T-helper 1 cell treated with Interleukin-12 subunit alpha and Interleukin-12 subunit beta and Interleukin-4 antibody, amounts not matched to agents 30 μg/mL and 1 μg/mL, for 36 hours (primary cell): ENCODE results near the gene FBN1.

Source experiments
- H3K27ac Mint-ChIP-seq: one replicate; pipeline ENCODE4 v1.8.0; 2021; ENCODE audit warnings: mild to moderate bottlenecking, mixed read lengths
- H3K27me3 Mint-ChIP-seq: one replicate; pipeline ENCODE4 v1.8.0; 2021; ENCODE audit warnings: low read depth, mixed read lengths
- H3K36me3 Mint-ChIP-seq: one replicate; pipeline ENCODE4 v1.8.0; 2021; ENCODE audit warnings: low read depth, mixed read lengths
- H3K4me1 Mint-ChIP-seq: one replicate; pipeline ENCODE4 v1.8.0; 2021; ENCODE audit warnings: low read depth, mixed read lengths
- H3K4me3 Mint-ChIP-seq: one replicate; pipeline ENCODE4 v1.8.0; 2021; ENCODE audit warnings: mild to moderate bottlenecking, moderate library complexity, mixed read lengths
- H3K9me3 Mint-ChIP-seq: one replicate; pipeline ENCODE4 v1.8.0; 2021; ENCODE audit warnings: mixed read lengths

Gene FBN1

DNA sequence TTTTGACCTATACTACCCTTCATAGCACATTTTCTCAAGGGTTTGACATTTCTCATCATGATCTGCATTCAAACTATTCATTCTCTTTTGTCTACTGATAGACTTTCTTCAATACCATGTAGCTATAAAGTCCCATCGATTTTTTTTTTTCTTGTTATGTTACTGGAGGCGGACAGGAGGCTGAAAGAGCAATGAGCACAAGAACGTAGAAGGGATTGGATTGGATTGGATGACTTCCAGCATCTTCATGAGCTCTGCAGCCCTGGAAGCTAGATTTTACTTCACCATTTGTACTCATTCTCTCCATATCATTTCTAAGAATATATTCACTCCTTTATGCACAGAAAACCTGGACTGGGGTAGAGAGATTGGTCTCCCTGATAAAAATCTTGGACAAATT, 271.0 kb downstream of the FBN1 start:
- peaks cover 27% of the 10 kb centered on the region for H3K27me3 Mint-ChIP-seq
- no peak overlapping the region for H3K27ac Mint-ChIP-seq
- no peak overlapping the region for H3K4me3 Mint-ChIP-seq
- H3K36me3 Mint-ChIP-seq = no peaks in the 10 kb centered on the region
- H3K4me1 Mint-ChIP-seq = no peaks in the 10 kb centered on the region
- no peaks in the 10 kb centered on the region for H3K9me3 Mint-ChIP-seq

DNA sequence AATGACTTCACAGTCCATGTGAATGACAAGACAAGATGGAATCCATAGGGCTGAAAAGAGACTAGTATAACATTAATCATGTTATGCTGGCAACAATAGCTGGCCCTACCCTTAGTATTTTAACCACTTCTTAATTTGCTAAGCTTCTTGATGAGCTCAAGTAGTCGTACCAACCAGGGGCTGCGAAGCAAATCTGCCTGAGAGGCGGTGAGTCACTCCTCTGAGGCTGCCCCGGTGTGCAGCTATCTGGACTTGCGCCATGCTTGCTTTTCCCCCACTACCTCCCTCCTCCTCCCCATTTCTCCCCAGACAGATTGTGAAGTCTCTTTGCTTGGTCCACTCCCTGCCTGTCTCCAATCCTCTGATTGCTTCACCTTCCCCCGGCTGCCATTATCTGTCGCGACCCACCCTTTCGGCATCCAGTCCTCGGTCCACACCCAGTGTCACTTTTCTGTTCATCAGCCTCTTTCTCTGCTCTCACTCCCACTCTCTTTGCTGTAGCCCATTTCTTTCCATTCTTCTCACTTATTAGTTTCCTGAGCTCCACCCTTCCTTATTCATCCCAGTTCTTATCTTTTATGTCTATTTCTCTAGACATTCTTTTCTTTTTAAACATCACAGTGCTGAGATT, 271.6 kb downstream of the FBN1 start:
- Mint-ChIP-seq H3K36me3 (no peaks in the 10 kb centered on the region), H3K4me1 (no peaks in the 10 kb centered on the region), H3K27me3 (peaks cover 26% of the 10 kb centered on the region), H3K4me3 (no peak overlapping the region), H3K27ac (no peak overlapping the region), H3K9me3 (no peaks in the 10 kb centered on the region)

DNA sequence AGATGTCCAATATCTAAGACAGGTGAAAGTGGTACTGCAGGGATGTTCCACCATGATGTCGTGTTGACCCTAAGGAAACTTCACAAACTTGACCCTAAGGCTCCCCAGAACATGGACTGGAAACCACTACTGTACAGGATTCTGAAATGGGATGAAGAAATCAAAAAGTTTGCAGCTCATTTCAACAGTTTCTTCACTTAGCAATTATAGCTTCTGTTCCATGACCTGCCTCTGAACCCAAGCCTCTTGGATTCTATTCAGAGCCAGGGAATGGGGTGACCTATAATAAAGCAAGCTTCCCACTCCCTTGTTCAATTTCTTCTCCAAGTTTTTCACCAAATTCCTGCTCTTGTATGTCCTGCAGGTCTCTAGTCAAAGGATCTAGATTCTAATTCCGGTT, 273.5 kb downstream of the FBN1 start:
- no peaks in the 10 kb centered on the region for H3K4me1 Mint-ChIP-seq
- H3K9me3 Mint-ChIP-seq = no peaks in the 10 kb centered on the region
- no peaks in the 10 kb centered on the region for H3K36me3 Mint-ChIP-seq
- H3K4me3 Mint-ChIP-seq = no peak overlapping the region
- H3K27ac Mint-ChIP-seq = no peak overlapping the region
- peaks cover 27% of the 10 kb centered on the region for H3K27me3 Mint-ChIP-seq

DNA sequence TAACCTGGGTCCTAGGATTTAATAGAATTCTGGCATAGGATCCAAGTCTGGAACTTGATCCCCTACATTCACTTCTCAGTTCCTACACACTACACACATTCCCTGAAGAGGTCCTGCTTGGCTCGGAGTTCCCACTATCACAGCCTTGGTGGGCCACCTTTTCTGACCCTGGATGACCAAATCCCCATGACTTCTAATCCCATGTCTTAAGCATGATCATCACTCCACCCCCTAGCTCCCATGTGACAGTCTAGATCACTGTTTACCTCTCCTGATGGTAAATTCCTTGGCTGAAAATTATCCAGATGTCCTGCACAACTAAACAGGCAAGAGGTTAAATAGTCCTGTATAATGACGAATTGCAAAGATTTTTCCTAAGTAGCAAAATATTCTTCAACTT, 274.0 kb downstream of the FBN1 start:
- peaks cover 28% of the 10 kb centered on the region for H3K27me3 Mint-ChIP-seq
- no peaks in the 10 kb centered on the region for H3K36me3 Mint-ChIP-seq
- no peaks in the 10 kb centered on the region for H3K9me3 Mint-ChIP-seq
- no peaks in the 10 kb centered on the region for H3K4me1 Mint-ChIP-seq
- H3K4me3 Mint-ChIP-seq = no peak overlapping the region
- no peak overlapping the region for H3K27ac Mint-ChIP-seq

DNA sequence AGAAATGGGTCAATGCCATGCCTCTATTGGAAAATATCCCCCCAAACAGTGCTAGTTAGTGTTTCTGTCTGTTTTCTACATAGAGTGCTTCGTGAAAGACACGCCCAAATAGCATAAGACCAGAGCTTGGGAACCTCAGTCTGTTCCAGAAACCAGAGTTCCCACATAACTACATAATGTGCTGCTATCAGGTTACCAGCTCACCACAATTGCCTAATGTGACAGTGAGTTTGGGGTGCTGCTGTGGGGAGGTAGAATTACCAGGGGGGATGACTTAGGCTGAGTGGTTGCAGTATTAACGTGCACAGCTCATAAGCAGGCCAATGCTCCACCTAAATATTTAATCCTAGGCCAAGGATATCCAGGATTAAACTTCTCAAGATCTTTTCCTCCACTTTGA, 275.0 kb downstream of the FBN1 start:
- Mint-ChIP-seq H3K27me3 (peaks cover 28% of the 10 kb centered on the region), H3K36me3 (no peaks in the 10 kb centered on the region), H3K9me3 (no peaks in the 10 kb centered on the region), H3K4me1 (no peaks in the 10 kb centered on the region), H3K27ac (no peak overlapping the region), H3K4me3 (no peak overlapping the region)

DNA sequence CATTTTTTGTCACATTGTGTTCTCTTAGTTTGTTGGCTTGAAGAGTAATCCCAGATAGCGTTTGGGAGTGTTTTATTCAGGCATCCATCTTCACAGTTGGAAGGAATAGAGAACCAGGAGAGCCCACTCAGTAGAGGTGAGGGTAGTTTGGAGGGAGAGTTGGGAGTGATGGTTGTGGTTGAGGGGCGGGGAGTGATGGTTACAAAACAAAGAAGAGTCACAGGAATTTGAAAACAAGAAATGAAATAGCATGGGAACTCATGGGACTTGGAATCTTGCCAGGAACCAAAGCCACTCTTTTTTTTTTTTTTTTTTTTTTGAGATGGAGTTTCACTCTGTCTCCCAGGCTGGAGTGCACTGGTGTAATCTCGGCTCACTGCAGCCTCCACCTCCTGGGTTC, 278.0 kb downstream of the FBN1 start:
- no peak overlapping the region for H3K4me3 Mint-ChIP-seq
- peaks cover 26% of the 10 kb centered on the region for H3K27me3 Mint-ChIP-seq
- no peak overlapping the region for H3K27ac Mint-ChIP-seq
- H3K36me3 Mint-ChIP-seq = no peaks in the 10 kb centered on the region
- H3K4me1 Mint-ChIP-seq = no peaks in the 10 kb centered on the region
- H3K9me3 Mint-ChIP-seq = no peaks in the 10 kb centered on the region

DNA sequence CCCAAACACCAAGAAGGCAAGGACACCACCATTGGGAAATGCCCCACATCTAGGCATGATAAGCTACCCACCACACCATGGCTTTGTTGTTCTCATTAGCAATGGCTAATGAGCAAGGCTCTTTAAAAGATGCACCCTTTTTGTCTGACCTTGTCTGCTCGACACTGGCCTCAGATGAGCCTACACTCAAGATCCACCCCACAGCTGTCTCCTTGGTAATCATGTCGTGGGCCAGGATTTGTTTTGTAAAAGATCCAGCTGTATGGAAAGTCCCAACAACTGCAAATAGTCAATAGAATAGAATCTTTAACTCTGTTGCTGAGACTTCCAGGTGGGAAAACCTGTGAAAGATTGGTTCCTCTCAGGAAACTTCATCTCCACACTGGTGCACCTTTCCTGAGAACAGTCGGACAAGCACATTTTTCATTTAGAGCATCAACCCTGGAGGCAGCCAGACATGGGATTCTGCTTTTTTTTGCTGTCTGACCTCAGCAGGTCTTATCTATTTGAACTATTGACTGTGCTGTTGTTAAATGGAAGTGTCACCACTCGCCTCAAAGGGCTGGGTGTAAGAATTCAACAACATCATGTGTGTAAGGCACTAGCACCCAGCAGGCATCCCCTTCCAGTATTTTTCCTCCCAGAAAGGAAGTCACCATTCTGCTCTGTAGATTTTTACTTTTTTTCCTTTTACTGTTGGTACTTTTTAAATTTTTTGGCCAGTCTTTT, 278.8 kb downstream of the FBN1 start:
- Mint-ChIP-seq H3K36me3 (no peaks in the 10 kb centered on the region), H3K9me3 (no peaks in the 10 kb centered on the region), H3K27me3 (peaks cover 27% of the 10 kb centered on the region), H3K27ac (no peak overlapping the region), H3K4me1 (no peaks in the 10 kb centered on the region), H3K4me3 (no peak overlapping the region)

DNA sequence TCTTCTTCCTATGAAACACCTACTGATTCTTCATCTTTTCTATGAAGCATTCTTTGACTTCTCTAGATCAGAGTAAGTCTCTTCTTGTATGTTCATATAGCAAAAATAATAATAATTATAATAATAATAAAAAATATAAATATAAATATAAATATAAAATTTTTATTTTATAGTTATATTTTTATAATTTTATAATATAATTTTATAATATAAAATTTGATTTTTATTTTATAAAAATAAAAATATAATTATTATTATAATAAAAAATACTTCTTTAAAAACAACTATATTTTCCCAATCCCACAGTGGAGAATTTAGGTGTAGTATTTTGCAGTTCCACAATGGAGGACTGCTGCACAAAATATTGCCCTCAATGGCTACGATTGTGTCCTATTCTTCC, 279.9 kb downstream of the FBN1 start:
- Mint-ChIP-seq H3K4me1 (no peaks in the 10 kb centered on the region), H3K27ac (no peak overlapping the region), H3K27me3 (peaks cover 27% of the 10 kb centered on the region), H3K4me3 (no peak overlapping the region), H3K36me3 (no peaks in the 10 kb centered on the region), H3K9me3 (no peaks in the 10 kb centered on the region)

DNA sequence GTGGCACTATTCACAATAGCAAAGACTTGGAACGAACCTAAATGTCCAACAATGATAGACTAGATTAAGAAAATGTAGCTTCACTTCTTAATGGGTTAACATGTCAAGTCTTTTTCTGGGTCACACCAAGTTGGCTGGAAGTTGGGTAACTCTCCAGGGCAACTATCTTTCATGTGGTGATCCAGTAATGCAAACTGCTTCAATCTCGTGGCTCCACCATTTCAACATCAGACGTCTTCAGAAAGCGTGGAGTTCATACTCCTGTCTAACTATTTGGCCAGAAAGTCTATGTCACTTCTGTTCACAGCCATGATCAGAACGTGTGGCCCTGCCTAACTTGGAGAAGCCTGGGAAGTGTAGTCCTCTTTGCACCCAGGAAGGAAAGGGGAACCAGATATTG, 282.0 kb downstream of the FBN1 start:
- Mint-ChIP-seq H3K36me3 (no peaks in the 10 kb centered on the region), H3K4me3 (no peak overlapping the region), H3K27ac (no peak overlapping the region), H3K9me3 (no peaks in the 10 kb centered on the region), H3K4me1 (peaks cover 4% of the 10 kb centered on the region), H3K27me3 (peaks cover 19% of the 10 kb centered on the region)

DNA sequence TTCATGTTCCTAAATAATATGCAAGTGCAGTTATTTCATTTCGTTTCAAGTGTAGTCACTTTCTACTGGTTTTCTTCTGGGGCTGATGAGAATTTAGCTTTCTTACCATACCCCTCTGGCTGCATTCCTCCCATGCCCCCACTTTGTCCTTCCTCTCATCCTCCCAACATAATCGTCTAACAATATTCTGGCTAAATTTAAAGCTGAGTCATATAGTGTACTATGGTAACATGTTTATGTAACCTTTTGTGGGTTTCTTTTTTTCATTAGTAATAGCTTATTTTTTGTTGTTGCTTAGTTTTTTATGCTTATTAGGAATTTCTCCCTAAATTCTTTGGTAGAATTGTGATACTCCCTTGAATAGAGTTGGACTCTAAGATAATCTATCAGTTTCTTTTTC, 283.8 kb downstream of the FBN1 start:
- H3K4me3 Mint-ChIP-seq = no peak overlapping the region
- H3K27ac Mint-ChIP-seq = no peak overlapping the region
- H3K27me3 Mint-ChIP-seq = peaks cover 16% of the 10 kb centered on the region
- no peaks in the 10 kb centered on the region for H3K9me3 Mint-ChIP-seq
- H3K36me3 Mint-ChIP-seq = no peaks in the 10 kb centered on the region
- H3K4me1 Mint-ChIP-seq = peaks cover 4% of the 10 kb centered on the region

DNA sequence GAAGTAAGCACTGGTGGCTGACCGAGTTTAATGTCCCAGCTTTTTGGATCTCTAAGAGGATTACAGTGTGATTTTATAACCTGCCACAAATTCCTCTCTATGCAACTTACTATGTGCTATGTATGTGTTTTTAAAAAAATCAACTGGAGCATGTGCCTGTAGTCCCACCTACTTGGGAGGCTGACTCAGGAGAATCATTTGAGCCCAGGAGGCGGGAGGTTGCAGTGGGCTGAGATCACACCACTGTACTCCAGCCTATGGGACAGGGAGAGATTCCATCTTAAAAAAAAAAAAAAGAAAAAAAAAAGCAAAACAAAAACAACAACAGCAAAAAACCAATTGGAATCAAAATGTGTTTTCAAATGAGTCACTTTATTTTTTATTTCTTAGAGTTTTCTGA, 284.7 kb downstream of the FBN1 start:
- no peaks in the 10 kb centered on the region for H3K9me3 Mint-ChIP-seq
- peaks cover 4% of the 10 kb centered on the region for H3K4me1 Mint-ChIP-seq
- H3K36me3 Mint-ChIP-seq = no peaks in the 10 kb centered on the region
- peaks cover 8% of the 10 kb centered on the region for H3K27me3 Mint-ChIP-seq
- H3K4me3 Mint-ChIP-seq = no peak overlapping the region
- H3K27ac Mint-ChIP-seq = no peak overlapping the region
